ENCODE results near the gene IDH2.

- TF ChIP-seq CSRNP3 (CRISPR knock-in tag; IDR thresholded peaks at IDR 0.05) (no peak), PPARA (CRISPR knock-in tag; IDR thresholded peaks at IDR 0.05; ENCODE audit: borderline replicate concordance) (no peak), OSR1 (CRISPR knock-in tag; IDR thresholded peaks at IDR 0.05) (no peak), ZNF8 (CRISPR knock-in tag; IDR thresholded peaks at IDR 0.05) (no peak), POU6F1 (CRISPR knock-in tag; IDR thresholded peaks at IDR 0.05; ENCODE audit: borderline replicate concordance, low read depth) (no peak), TCF4 (CRISPR knock-in tag; IDR thresholded peaks at IDR 0.05; ENCODE audit: borderline replicate concordance) (no peak), ZFP3 (CRISPR knock-in tag; IDR thresholded peaks at IDR 0.05) (no peak)
- TF ChIP-seq, protein P1, sequence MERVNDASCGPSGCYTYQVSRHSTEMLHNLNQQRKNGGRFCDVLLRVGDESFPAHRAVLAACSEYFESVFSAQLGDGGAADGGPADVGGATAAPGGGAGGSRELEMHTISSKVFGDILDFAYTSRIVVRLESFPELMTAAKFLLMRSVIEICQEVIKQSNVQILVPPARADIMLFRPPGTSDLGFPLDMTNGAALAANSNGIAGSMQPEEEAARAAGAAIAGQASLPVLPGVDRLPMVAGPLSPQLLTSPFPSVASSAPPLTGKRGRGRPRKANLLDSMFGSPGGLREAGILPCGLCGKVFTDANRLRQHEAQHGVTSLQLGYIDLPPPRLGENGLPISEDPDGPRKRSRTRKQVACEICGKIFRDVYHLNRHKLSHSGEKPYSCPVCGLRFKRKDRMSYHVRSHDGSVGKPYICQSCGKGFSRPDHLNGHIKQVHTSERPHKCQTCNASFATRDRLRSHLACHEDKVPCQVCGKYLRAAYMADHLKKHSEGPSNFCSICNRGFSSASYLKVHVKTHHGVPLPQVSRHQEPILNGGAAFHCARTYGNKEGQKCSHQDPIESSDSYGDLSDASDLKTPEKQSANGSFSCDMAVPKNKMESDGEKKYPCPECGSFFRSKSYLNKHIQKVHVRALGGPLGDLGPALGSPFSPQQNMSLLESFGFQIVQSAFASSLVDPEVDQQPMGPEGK (CRISPR knock-in tag; IDR thresholded peaks at IDR 0.05; ENCODE audit: borderline replicate concordance) = no peak
- TF ChIP-seq, protein P2, sequence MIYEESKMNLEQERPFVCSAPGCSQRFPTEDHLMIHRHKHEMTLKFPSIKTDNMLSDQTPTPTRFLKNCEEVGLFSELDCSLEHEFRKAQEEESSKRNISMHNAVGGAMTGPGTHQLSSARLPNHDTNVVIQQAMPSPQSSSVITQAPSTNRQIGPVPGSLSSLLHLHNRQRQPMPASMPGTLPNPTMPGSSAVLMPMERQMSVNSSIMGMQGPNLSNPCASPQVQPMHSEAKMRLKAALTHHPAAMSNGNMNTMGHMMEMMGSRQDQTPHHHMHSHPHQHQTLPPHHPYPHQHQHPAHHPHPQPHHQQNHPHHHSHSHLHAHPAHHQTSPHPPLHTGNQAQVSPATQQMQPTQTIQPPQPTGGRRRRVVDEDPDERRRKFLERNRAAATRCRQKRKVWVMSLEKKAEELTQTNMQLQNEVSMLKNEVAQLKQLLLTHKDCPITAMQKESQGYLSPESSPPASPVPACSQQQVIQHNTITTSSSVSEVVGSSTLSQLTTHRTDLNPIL (CRISPR knock-in tag; IDR thresholded peaks at IDR 0.05; ENCODE audit: low read depth) = no peak
Observed at GRCh38 chr15:90063770-90064247, 38.5 kb downstream of the IDH2 start.
